ENCODE results near the gene APOL5.

GRCh38 chr22:35742342-35743100 lies 24.8 kb downstream of the APOL5 start:
- no peak for TF ChIP-seq GTF2F1 (IDR thresholded peaks at IDR 0.05; ENCODE audit: low read depth, low read length)
- no peak for TF ChIP-seq TARDBP (IDR thresholded peaks at IDR 0.05)
- TF ChIP-seq SIN3B (IDR thresholded peaks at IDR 0.05; ENCODE audit: low read depth) = no peak
- no peak for TF ChIP-seq TEAD2 (tag; IDR thresholded peaks at IDR 0.05)
- peak; percentile 88 for TF ChIP-seq ATF3 (IDR thresholded peaks at IDR 0.05)
- TF ChIP-seq ATF3 (CRISPR knock-in tag; conservative IDR thresholded peaks at IDR 0.05) = 0 out of 2 replicates have a peak, but pooled peaks have one; percentile 40
- TF ChIP-seq TEAD1 (CRISPR knock-in tag; IDR thresholded peaks at IDR 0.05) = 0 out of 4 replicates have a peak, but pooled peaks of 1 of the 2 experiments have one; percentile 5
- no peak for TF ChIP-seq ZNF24 (IDR thresholded peaks at IDR 0.05)
